DND-41 (cell line): Measurements from ENCODE around the gene MYPN.

Experiments
- CTCF ChIP-seq: IDR thresholded peaks from 2 replicates; pipeline ENCODE4 v1.5.1; 2012; ENCODE audit warnings: borderline replicate concordance, low read length, moderate library complexity, mild to moderate bottlenecking; ENCODE audit not compliant: poor library complexity, severe bottlenecking; ENCODE audit errors: extremely low read depth
- EZH2 ChIP-seq: IDR thresholded peaks from 3 replicates; pipeline ENCODE4 v1.6.1; 2012; ENCODE audit warnings: borderline replicate concordance, low read depth, mild to moderate bottlenecking, moderate library complexity, low read length, inconsistent platforms; ENCODE audit not compliant: severe bottlenecking

GRCh38 chr10:68176797-68177196, 67.5 kb downstream of the MYPN start:
- TF ChIP-seq CTCF, result no peak
- TF ChIP-seq EZH2, result no peak
